ENCODE results near the gene CALY.

DNA sequence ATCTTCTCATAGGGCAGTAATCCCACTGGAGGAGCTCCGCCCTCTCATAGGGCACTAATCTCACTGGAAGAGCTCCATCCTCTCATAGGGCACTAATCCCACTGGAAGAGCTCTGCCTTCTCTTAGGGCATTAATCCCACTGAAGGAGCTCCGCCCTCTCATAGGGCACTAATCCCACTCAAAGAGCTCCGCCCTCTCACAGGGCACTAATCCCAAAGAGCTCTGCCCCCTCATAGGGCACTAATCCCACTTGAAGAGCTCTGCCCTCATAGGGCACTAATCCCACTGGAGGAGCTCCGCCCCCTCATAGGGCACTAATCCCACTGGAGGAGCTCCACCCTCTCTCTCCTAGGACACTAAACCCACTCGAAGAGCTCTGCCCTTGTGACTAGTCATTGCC lies 24.5 kb upstream of the CALY start:
- TF ChIP-seq, protein P1, sequence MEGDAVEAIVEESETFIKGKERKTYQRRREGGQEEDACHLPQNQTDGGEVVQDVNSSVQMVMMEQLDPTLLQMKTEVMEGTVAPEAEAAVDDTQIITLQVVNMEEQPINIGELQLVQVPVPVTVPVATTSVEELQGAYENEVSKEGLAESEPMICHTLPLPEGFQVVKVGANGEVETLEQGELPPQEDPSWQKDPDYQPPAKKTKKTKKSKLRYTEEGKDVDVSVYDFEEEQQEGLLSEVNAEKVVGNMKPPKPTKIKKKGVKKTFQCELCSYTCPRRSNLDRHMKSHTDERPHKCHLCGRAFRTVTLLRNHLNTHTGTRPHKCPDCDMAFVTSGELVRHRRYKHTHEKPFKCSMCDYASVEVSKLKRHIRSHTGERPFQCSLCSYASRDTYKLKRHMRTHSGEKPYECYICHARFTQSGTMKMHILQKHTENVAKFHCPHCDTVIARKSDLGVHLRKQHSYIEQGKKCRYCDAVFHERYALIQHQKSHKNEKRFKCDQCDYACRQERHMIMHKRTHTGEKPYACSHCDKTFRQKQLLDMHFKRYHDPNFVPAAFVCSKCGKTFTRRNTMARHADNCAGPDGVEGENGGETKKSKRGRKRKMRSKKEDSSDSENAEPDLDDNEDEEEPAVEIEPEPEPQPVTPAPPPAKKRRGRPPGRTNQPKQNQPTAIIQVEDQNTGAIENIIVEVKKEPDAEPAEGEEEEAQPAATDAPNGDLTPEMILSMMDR (IDR thresholded peaks at IDR 0.05 in 2 of 3, conservative IDR thresholded peaks at IDR 0.05 in 1 of 3; ENCODE audit: borderline replicate concordance in 1 of 3, insufficient read depth in 1 of 3, low read depth in 2 of 3, low read length in 2 of 3), result no peak
- TF ChIP-seq EZH2 (IDR thresholded peaks at IDR 0.05) (no peak), POLR2AphosphoS5 (IDR thresholded peaks at IDR 0.05; ENCODE audit: low read depth, low read length) (no peak), EZH2phosphoT487 (IDR thresholded peaks at IDR 0.05; ENCODE audit: borderline replicate concordance) (no peak), POLR2A (IDR thresholded peaks at IDR 0.05; ENCODE audit: borderline replicate concordance, extremely low read depth, insufficient read depth, insufficient read length) (no peak), RAD21 (IDR thresholded peaks at IDR 0.05; ENCODE audit: low read depth) (no peak), ZFX (IDR thresholded peaks at IDR 0.05) (no peak), ZNF274 (IDR thresholded peaks at IDR 0.05; ENCODE audit: low read depth, low read length) (no peak), SIN3A (IDR thresholded peaks at IDR 0.05; ENCODE audit: low read depth) (no peak), YY1 (IDR thresholded peaks at IDR 0.05; ENCODE audit: extremely low read depth, insufficient replicate concordance, low read depth, low read length) (no peak)
- TF ChIP-seq, protein P2, sequence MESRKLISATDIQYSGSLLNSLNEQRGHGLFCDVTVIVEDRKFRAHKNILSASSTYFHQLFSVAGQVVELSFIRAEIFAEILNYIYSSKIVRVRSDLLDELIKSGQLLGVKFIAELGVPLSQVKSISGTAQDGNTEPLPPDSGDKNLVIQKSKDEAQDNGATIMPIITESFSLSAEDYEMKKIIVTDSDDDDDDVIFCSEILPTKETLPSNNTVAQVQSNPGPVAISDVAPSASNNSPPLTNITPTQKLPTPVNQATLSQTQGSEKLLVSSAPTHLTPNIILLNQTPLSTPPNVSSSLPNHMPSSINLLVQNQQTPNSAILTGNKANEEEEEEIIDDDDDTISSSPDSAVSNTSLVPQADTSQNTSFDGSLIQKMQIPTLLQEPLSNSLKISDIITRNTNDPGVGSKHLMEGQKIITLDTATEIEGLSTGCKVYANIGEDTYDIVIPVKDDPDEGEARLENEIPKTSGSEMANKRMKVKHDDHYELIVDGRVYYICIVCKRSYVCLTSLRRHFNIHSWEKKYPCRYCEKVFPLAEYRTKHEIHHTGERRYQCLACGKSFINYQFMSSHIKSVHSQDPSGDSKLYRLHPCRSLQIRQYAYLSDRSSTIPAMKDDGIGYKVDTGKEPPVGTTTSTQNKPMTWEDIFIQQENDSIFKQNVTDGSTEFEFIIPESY (IDR thresholded peaks at IDR 0.05; ENCODE audit: extremely low read depth, insufficient replicate concordance, low read length), result no peak
- TF ChIP-seq, protein P3, sequence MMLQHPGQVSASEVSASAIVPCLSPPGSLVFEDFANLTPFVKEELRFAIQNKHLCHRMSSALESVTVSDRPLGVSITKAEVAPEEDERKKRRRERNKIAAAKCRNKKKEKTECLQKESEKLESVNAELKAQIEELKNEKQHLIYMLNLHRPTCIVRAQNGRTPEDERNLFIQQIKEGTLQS (IDR thresholded peaks at IDR 0.05), result no peak

Data from HCT116 (cell line).